Panc1 (cell line): ENCODE data around the gene INMT. TPM values are rescaled to one million over a fixed set of nuclear protein-coding genes. Genes with fewer than 3 reads are reported as not detected.

Source experiments
- ATAC-seq: fragments of 200-7000 bp; cut with Tn5 transposase; 2 replicates; pipeline ENCODE4 v1.9.1; 2020; ENCODE audit warnings: mild to moderate bottlenecking, moderate library complexity
- BruUV-seq: library from RNA; stranded (reverse); fragments of 400-500 nt; replicated peaks from 2 replicates; lab custom pipeline; 2021; lab: Mats Ljungman, UMichigan
- CTCF ChIA-PET: fragments of 300-600 bp; sonication (Branson Sonifier 250); formaldehyde crosslinking; loops from one replicate; lab custom pipeline; 2022; ENCODE audit warnings: antibody characterized with exemption; lab: Charles Lee
- POLR2A ChIA-PET: fragments of 300-600 bp; sonication (Branson Sonifier 250); formaldehyde crosslinking; loops from one replicate; lab custom pipeline; 2022; ENCODE audit warnings: antibody characterized with exemption; lab: Charles Lee
- DNase-seq: peaks from one replicate; pipeline ENCODE4 v3.0.0-alpha.2; 2010; ENCODE audit warnings: low read depth, low spot score
- H3K27ac ChIP-seq: 2 replicates; pipeline ENCODE4 v1.5.1; 2011; ENCODE audit warnings: mild to moderate bottlenecking, low read length, inconsistent platforms
- H3K27me3 ChIP-seq: fragments of 200-500 bp; sonication (Bioruptor generic); 2 replicates; pipeline ENCODE4 v1.6.0; 2014; ENCODE audit warnings: low read length, inconsistent platforms; ENCODE audit not compliant: control insufficient read depth, insufficient read depth
- H3K36me3 ChIP-seq: fragments of 200-500 bp; sonication (Bioruptor generic); 2 replicates; pipeline ENCODE4 v1.5.1; 2014; ENCODE audit warnings: inconsistent platforms, mild to moderate bottlenecking, low read length, moderate library complexity; ENCODE audit not compliant: control insufficient read depth, insufficient read depth
- H3K4me1 ChIP-seq: 2 replicates; pipeline ENCODE4 v1.5.1; 2011; ENCODE audit warnings: inconsistent platforms, mild to moderate bottlenecking, low read length, moderate library complexity; ENCODE audit not compliant: control insufficient read depth, insufficient read depth
- H3K4me3 ChIP-seq, 2 experiments: 2 replicates each; pipeline ENCODE4 v1.5.1; 2011 to 2012; ENCODE audit warnings: low read depth in 2 of 2, low read length in 2 of 2, mild to moderate bottlenecking in 2 of 2, inconsistent platforms in 1 of 2, moderate library complexity in 1 of 2
- H3K9me3 ChIP-seq: fragments of 200-500 bp; sonication (Bioruptor generic); 2 replicates; pipeline ENCODE4 v1.5.1; 2014; ENCODE audit warnings: low read depth, mild to moderate bottlenecking, inconsistent platforms, low read length, moderate library complexity; ENCODE audit not compliant: control insufficient read depth, insufficient read depth
- POLR2AphosphoS5 ChIP-seq: IDR thresholded peaks from 2 replicates; pipeline ENCODE4 v1.6.1; 2012; ENCODE audit warnings: mild to moderate bottlenecking, low read depth, low read length, moderate library complexity
- SIN3A ChIP-seq: IDR thresholded peaks from 2 replicates; pipeline ENCODE4 v1.6.1; 2012; ENCODE audit warnings: low read depth, mild to moderate bottlenecking, low read length, moderate library complexity, borderline replicate concordance; ENCODE audit not compliant: insufficient read depth
- TCF7L2 ChIP-seq: IDR thresholded peaks from 2 replicates; pipeline ENCODE4 v1.6.1; 2011; ENCODE audit warnings: mild to moderate bottlenecking, low read depth, low read length, inconsistent platforms
- in situ Hi-C: cut with HindIII; loops from 2 replicates; pipeline ENCODE4 v1.10.0; 2016; ENCODE audit warnings: low sequenced_read_pairs, low pct_unique_long_range_greater_than_20kb
- intact Hi-C: fragments of 100-400 bp; cut with micrococcal nuclease; formaldehyde crosslinking; loops from one replicate; pipeline ENCODE4 v1.10.0; 2022; ENCODE audit not compliant: unreplicated experiment
- total RNA-seq: library from RNA; stranded (reverse); gene quantifications from one replicate; pipeline ENCODE4 v1.2.1, GENCODE V29; 2021; ENCODE audit not compliant: unreplicated experiment
- TF ChIP-seq, protein P1 (sequence below): fragments of 450-650 bp; IDR thresholded peaks from 2 replicates; pipeline ENCODE4 v1.5.1; 2017; ENCODE audit warnings: mild to moderate bottlenecking
- TF ChIP-seq, protein P2 (sequence below), 2 experiments: IDR thresholded peaks; 2 replicates each; pipeline ENCODE4 v1.6.1; 2011 to 2012; ENCODE audit warnings: low read depth in 2 of 2, control low read depth in 1 of 2, low read length in 1 of 2, mild to moderate bottlenecking in 1 of 2, moderate library complexity in 1 of 2; ENCODE audit not compliant: insufficient read depth in 1 of 2

INMT gene
- total RNA-seq, 1 experiment from 2014 or later: 0.13 TPM

GRCh38 chr7:30723776-30724175 lies 28.2 kb upstream of the INMT start:
- Histone ChIP-seq H3K36me3 (no peaks in the 10 kb centered on the region), H3K27me3 (peaks cover 6% of the 10 kb centered on the region; the same call in 1 of the 2 replicates), H3K9me3 (no peaks in the 10 kb centered on the region), H3K4me1 (no peaks in the 10 kb centered on the region), H3K27ac (no peak overlapping the region), H3K4me3 (no peak overlapping the region)
- POLR2A ChIA-PET: no interaction called here
- DNase-seq: no peak
- intact Hi-C loops (no loop called here), in situ Hi-C loops (no loop called here)
- TF ChIP-seq, protein P1, sequence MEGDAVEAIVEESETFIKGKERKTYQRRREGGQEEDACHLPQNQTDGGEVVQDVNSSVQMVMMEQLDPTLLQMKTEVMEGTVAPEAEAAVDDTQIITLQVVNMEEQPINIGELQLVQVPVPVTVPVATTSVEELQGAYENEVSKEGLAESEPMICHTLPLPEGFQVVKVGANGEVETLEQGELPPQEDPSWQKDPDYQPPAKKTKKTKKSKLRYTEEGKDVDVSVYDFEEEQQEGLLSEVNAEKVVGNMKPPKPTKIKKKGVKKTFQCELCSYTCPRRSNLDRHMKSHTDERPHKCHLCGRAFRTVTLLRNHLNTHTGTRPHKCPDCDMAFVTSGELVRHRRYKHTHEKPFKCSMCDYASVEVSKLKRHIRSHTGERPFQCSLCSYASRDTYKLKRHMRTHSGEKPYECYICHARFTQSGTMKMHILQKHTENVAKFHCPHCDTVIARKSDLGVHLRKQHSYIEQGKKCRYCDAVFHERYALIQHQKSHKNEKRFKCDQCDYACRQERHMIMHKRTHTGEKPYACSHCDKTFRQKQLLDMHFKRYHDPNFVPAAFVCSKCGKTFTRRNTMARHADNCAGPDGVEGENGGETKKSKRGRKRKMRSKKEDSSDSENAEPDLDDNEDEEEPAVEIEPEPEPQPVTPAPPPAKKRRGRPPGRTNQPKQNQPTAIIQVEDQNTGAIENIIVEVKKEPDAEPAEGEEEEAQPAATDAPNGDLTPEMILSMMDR: no peak
- TF ChIP-seq, protein P2, sequence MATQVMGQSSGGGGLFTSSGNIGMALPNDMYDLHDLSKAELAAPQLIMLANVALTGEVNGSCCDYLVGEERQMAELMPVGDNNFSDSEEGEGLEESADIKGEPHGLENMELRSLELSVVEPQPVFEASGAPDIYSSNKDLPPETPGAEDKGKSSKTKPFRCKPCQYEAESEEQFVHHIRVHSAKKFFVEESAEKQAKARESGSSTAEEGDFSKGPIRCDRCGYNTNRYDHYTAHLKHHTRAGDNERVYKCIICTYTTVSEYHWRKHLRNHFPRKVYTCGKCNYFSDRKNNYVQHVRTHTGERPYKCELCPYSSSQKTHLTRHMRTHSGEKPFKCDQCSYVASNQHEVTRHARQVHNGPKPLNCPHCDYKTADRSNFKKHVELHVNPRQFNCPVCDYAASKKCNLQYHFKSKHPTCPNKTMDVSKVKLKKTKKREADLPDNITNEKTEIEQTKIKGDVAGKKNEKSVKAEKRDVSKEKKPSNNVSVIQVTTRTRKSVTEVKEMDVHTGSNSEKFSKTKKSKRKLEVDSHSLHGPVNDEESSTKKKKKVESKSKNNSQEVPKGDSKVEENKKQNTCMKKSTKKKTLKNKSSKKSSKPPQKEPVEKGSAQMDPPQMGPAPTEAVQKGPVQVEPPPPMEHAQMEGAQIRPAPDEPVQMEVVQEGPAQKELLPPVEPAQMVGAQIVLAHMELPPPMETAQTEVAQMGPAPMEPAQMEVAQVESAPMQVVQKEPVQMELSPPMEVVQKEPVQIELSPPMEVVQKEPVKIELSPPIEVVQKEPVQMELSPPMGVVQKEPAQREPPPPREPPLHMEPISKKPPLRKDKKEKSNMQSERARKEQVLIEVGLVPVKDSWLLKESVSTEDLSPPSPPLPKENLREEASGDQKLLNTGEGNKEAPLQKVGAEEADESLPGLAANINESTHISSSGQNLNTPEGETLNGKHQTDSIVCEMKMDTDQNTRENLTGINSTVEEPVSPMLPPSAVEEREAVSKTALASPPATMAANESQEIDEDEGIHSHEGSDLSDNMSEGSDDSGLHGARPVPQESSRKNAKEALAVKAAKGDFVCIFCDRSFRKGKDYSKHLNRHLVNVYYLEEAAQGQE (IDR thresholded peaks at IDR 0.05; ENCODE audit: insufficient read depth in 1 of 2, low read depth in 2 of 2, low read length in 1 of 2): no peak
- TF ChIP-seq SIN3A (no peak), TCF7L2 (no peak), POLR2AphosphoS5 (no peak)
- CTCF ChIA-PET: no interaction called here
- BruUV-seq: no TSS peak
- ATAC-seq: no peak

- no TSS peak for BruUV-seq
- H3K27me3 ChIP-seq: peaks cover 13% of the 10 kb centered on the region
- POLR2A ChIA-PET: no interaction called here
Measured at GRCh38 chr7:30726296-30727006, 25.5 kb upstream of the INMT start.

More at GRCh38 chr7:30726296-30727006, 25.5 kb upstream of the INMT start:
- Histone ChIP-seq H3K36me3 (no peaks in the 10 kb centered on the region), H3K27ac (no peak overlapping the region), H3K4me3 (no peak overlapping the region), H3K4me1 (no peaks in the 10 kb centered on the region), H3K9me3 (no peaks in the 10 kb centered on the region)
- TF ChIP-seq POLR2AphosphoS5: no peak
- no peak for TF ChIP-seq SIN3A
- TF ChIP-seq, protein P2 (IDR thresholded peaks at IDR 0.05; ENCODE audit: insufficient read depth in 1 of 2, low read depth in 2 of 2, low read length in 1 of 2): no peak
- TF ChIP-seq, protein P1: no peak
- TF ChIP-seq TCF7L2: no peak
- intact Hi-C loops: no loop called here
- in situ Hi-C loops: no loop called here
- CTCF ChIA-PET: interaction anchor here (0.6 kb wide), 1 partner anchor 210 kb away, joined by 3 read pairs; no protein-coding TSS in a partner anchor
- no peak for DNase-seq
- ATAC-seq: no peak
